ENCODE data around the gene MBOAT7. TPM values are rescaled to one million over a fixed set of nuclear protein-coding genes. Genes with fewer than 3 reads are reported as not detected.

Gene MBOAT7
- polyA plus RNA-seq, 2 of the 4 experiments (the other 2 are of a cell fraction) = 42.1 to 142 TPM

GRCh38 chr19:54201172-54201701 lies 11.9 kb upstream of the MBOAT7 start:
- Histone ChIP-seq H3K4me2 (peak overlapping the region; percentile 93), H3K9me3 (no peaks in the 10 kb centered on the region), H3K4me3 (peak overlapping the region; percentile 95), H3K27ac (peak overlapping the region; percentile 92 to 97), H3K4me1 (peaks cover 48% of the 10 kb centered on the region)
- DNase-seq (ENCODE audit: low read depth in 1 of 2, low spot score in 1 of 2) (no peak), FAIRE-seq (peak; percentile 18), ATAC-seq (peak; percentile 1; a peak in 3 of 6 replicates)
- WGBS (ENCODE audit: missing lambda C conversion rate) = 5% methylated on average over 24 of the region's 28 CpGs
- CTCF ChIA-PET = interaction anchor here (1.4 kb wide), 1 partner anchor 32 kb away, joined by 4 read pairs; no protein-coding TSS in a partner anchor
- TF ChIP-seq RFX5 (IDR thresholded peaks at IDR 0.05) (no peak), PHF8 (IDR thresholded peaks at IDR 0.05; ENCODE audit: borderline replicate concordance, low read depth) (no peak), RARB (CRISPR knock-in tag; IDR thresholded peaks at IDR 0.05) (peak; percentile 81), MYC (IDR thresholded peaks at IDR 0.05; ENCODE audit: borderline replicate concordance, low read length) (0 out of 2 replicates have a peak, but pooled peaks have one; percentile 30), TP53 (CRISPR knock-in tag; IDR thresholded peaks at IDR 0.05) (0 out of 2 replicates have a peak, but pooled peaks have one; percentile 61), HES2 (IDR thresholded peaks at IDR 0.05) (no peak), HMGXB4 (CRISPR knock-in tag; IDR thresholded peaks at IDR 0.05; ENCODE audit: borderline replicate concordance) (peak; percentile 73; the same call in 1 of the 2 replicates), JUNB (IDR thresholded peaks at IDR 0.05) (no peak), RCOR1 (IDR thresholded peaks at IDR 0.05; ENCODE audit: low read depth, low read length) (no peak), FOXS1 (CRISPR knock-in tag; IDR thresholded peaks at IDR 0.05) (no peak), POLR2AphosphoS2 (conservative IDR thresholded peaks at IDR 0.05; ENCODE audit: low read length) (no peak; the same call in none of the 2 replicates), HEYL (CRISPR knock-in tag; IDR thresholded peaks at IDR 0.05) (no peak), ZC3H11A (IDR thresholded peaks at IDR 0.05) (0 out of 2 replicates have a peak, but pooled peaks have one; percentile 1), BCL3 (IDR thresholded peaks at IDR 0.05) (no peak), HOXB5 (CRISPR knock-in tag; IDR thresholded peaks at IDR 0.05) (no peak; the same call in 1 of the 2 replicates), HDAC2 (IDR thresholded peaks at IDR 0.05) (no peak), MAFK (IDR thresholded peaks at IDR 0.05; ENCODE audit: partially characterized antibody) (no peak), CBX8 (IDR thresholded peaks at IDR 0.05) (no peak)
- TF ChIP-seq, protein P1, sequence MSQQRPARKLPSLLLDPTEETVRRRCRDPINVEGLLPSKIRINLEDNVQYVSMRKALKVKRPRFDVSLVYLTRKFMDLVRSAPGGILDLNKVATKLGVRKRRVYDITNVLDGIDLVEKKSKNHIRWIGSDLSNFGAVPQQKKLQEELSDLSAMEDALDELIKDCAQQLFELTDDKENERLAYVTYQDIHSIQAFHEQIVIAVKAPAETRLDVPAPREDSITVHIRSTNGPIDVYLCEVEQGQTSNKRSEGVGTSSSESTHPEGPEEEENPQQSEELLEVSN (IDR thresholded peaks at IDR 0.05; ENCODE audit: borderline replicate concordance, low read depth) = peak; percentile 32; the same call in 1 of the 2 replicates
- TF ChIP-seq, protein P2, sequence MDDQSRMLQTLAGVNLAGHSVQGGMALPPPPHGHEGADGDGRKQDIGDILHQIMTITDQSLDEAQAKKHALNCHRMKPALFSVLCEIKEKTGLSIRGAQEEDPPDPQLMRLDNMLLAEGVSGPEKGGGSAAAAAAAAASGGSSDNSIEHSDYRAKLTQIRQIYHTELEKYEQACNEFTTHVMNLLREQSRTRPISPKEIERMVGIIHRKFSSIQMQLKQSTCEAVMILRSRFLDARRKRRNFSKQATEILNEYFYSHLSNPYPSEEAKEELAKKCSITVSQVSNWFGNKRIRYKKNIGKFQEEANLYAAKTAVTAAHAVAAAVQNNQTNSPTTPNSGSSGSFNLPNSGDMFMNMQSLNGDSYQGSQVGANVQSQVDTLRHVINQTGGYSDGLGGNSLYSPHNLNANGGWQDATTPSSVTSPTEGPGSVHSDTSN (IDR thresholded peaks at IDR 0.05) = no peak
- TF ChIP-seq, protein P3, sequence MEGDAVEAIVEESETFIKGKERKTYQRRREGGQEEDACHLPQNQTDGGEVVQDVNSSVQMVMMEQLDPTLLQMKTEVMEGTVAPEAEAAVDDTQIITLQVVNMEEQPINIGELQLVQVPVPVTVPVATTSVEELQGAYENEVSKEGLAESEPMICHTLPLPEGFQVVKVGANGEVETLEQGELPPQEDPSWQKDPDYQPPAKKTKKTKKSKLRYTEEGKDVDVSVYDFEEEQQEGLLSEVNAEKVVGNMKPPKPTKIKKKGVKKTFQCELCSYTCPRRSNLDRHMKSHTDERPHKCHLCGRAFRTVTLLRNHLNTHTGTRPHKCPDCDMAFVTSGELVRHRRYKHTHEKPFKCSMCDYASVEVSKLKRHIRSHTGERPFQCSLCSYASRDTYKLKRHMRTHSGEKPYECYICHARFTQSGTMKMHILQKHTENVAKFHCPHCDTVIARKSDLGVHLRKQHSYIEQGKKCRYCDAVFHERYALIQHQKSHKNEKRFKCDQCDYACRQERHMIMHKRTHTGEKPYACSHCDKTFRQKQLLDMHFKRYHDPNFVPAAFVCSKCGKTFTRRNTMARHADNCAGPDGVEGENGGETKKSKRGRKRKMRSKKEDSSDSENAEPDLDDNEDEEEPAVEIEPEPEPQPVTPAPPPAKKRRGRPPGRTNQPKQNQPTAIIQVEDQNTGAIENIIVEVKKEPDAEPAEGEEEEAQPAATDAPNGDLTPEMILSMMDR (IDR thresholded peaks at IDR 0.05) = no peak
- POLR2A ChIA-PET = interaction anchor here (0.5 to 5.8 kb wide), 8 partner anchors 9 to 98 kb away, joined by 3 to 132 read pairs (median 6); partner anchors contain the start of genes CNOT3, LENG1, MBOAT7 and TSEN34

Measured in A549 (cell line).